Left ventricle myocardium inferior (tissue), 1 donor: ENCODE results near the gene MINDY3. TPM values are rescaled to one million over a fixed set of nuclear protein-coding genes. Genes with fewer than 3 reads are reported as not detected.

Experiments used
- DNase-seq: peaks from one replicate; pipeline ENCODE4 v3.0.0-alpha.2; 2020
- H3K27ac ChIP-seq: fragments of 200-600 bp; replicated peaks from 2 replicates; pipeline ENCODE4 v1.8.0; 2021
- H3K27me3 ChIP-seq: fragments of 200-600 bp; 2 replicates; pipeline ENCODE4 v1.8.0; 2021; ENCODE audit warnings: low read depth
- H3K36me3 ChIP-seq: fragments of 200-600 bp; 2 replicates; pipeline ENCODE4 v1.8.0; 2021
- H3K4me1 ChIP-seq: fragments of 200-600 bp; 2 replicates; pipeline ENCODE4 v1.8.0; 2021
- H3K4me3 ChIP-seq: fragments of 200-600 bp; 2 replicates; pipeline ENCODE4 v1.8.0; 2021; ENCODE audit warnings: mild to moderate bottlenecking, moderate library complexity
- H3K9me3 ChIP-seq: fragments of 200-600 bp; replicated peaks from 2 replicates; pipeline ENCODE4 v1.8.0; 2021
- intact Hi-C: fragments of 100-400 bp; cut with micrococcal nuclease; formaldehyde crosslinking; loops from one replicate; pipeline ENCODE4 v1.11.0; 2022
- total RNA-seq: library from RNA; stranded (reverse); fragmentation: NEBNext Ultra II Directional; extraction: Animal tissue kit (Norgen Biotek cat#: 25700); gene quantifications from one replicate; pipeline ENCODE4 v1.2.1, GENCODE V29; 2021
- TF ChIP-seq, protein P1 (sequence below): fragments of 200-600 bp; IDR thresholded peaks from 2 replicates; pipeline ENCODE4 v1.8.0; 2021; ENCODE audit warnings: antibody characterized with exemption, mild to moderate bottlenecking, borderline replicate concordance
- donor health status: DM: no; HTN: yes; CAD: no; lungs with severe emphysema.

Gene MINDY3
- total RNA-seq, 1 donor from 2014 or later: 22.5 TPM

DNA sequence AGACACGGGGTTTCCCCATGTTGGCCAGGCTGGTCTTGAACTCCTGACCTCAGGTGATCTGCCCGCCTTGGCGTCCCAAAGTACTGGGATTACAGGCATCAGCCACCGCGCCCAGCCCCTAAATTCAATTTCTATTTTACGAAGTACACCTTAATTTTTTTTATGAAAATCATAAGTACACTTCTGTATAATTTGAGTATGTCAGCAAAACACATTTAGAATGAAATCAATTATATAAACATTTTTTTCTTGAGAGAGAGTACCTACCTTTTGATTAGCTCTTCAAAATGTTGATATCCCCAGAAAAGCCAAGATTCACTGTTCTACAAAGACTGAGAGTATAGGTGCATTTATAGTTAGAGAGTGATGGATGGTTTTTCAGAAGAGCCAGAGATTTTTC lies 120.0 kb downstream of the MINDY3 start:
- Histone ChIP-seq H3K36me3 (no peaks in the 10 kb centered on the region), H3K4me1 (peaks cover 4% of the 10 kb centered on the region), H3K9me3 (no peaks in the 10 kb centered on the region), H3K27me3 (no peaks in the 10 kb centered on the region), H3K4me3 (no peak overlapping the region), H3K27ac (no peak overlapping the region)
- no peak for DNase-seq
- intact Hi-C loops: no loop called here
- TF ChIP-seq, protein P1, sequence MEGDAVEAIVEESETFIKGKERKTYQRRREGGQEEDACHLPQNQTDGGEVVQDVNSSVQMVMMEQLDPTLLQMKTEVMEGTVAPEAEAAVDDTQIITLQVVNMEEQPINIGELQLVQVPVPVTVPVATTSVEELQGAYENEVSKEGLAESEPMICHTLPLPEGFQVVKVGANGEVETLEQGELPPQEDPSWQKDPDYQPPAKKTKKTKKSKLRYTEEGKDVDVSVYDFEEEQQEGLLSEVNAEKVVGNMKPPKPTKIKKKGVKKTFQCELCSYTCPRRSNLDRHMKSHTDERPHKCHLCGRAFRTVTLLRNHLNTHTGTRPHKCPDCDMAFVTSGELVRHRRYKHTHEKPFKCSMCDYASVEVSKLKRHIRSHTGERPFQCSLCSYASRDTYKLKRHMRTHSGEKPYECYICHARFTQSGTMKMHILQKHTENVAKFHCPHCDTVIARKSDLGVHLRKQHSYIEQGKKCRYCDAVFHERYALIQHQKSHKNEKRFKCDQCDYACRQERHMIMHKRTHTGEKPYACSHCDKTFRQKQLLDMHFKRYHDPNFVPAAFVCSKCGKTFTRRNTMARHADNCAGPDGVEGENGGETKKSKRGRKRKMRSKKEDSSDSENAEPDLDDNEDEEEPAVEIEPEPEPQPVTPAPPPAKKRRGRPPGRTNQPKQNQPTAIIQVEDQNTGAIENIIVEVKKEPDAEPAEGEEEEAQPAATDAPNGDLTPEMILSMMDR: no peak

DNA sequence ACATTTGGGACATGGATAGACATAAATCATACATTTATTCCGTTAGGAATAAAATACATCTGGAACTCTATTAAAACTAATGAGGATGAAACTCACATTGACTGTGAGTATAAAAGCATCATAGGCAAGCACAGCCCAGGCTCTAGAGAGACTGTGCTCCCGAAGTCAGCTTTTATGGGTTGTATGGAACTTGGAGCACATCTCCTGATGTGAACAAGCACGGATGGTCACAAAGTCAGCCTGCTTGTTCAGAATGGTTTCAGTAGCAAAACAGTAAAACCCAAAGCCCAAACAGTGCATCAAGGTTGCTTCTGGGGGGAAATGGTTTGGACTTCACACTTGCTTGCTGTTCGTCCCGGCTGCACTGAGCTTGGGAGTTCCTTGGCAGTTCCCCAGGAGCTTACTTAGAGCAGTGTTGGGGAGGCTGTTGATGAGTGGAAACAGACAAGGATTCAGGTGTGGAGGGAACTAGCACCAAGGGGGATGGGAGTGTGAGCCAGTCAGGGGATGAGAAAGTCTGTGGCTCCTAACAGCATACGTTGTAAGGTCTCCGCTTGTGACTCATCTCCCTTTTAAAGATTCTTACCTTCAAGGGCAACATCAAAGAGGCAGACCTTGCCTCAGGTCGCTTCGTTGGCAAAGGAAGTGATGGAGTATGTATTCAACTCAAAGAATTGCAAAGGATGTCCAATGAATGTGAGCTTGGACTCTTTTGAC lies 120.9 kb downstream of the MINDY3 start:
- Histone ChIP-seq H3K27ac (peak overlapping the region; percentile 69), H3K4me3 (no peak overlapping the region), H3K9me3 (no peaks in the 10 kb centered on the region), H3K36me3 (no peaks in the 10 kb centered on the region), H3K27me3 (no peaks in the 10 kb centered on the region), H3K4me1 (peaks cover 4% of the 10 kb centered on the region)
- TF ChIP-seq, protein P1: no peak
- intact Hi-C loops: no loop called here
- DNase-seq: no peak

DNA sequence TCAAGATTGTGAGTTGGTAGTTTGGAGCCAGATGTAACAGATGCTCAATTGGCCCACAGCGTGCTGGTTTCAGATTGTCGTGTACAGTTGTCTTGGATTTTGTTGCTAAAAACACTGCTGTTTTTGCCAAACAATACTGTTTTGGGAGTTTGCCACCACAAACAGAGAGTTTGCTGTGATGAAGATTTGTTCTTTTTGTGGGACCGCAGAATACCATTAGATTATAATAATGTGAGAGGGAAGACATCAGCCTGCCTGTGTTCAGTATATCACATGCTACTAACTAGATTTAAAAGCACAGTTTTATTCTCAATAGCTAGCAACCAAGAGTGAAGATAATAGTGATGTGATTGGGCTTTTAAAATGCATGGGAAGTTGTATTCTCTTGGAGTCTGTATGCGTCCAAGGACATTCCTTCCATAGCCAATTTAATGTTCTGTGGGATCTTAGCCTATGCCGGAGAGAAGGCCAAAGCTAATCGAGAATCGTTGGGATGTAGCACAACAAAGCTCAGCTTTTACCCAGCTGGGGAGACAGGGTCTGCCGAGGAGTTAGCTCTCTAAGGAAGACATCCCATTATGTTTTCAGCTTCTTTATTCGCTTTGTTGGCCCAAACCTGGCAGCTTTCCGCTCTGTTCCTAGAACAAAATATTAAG lies 121.9 kb downstream of the MINDY3 start:
- Histone ChIP-seq H3K27me3 (no peaks in the 10 kb centered on the region), H3K4me3 (no peak overlapping the region), H3K9me3 (peaks cover 4% of the 10 kb centered on the region), H3K36me3 (no peaks in the 10 kb centered on the region), H3K4me1 (peaks cover 4% of the 10 kb centered on the region), H3K27ac (peak overlapping the region; percentile 69)
- intact Hi-C loops: no loop called here
- no peak for DNase-seq
- TF ChIP-seq, protein P1: no peak

DNA sequence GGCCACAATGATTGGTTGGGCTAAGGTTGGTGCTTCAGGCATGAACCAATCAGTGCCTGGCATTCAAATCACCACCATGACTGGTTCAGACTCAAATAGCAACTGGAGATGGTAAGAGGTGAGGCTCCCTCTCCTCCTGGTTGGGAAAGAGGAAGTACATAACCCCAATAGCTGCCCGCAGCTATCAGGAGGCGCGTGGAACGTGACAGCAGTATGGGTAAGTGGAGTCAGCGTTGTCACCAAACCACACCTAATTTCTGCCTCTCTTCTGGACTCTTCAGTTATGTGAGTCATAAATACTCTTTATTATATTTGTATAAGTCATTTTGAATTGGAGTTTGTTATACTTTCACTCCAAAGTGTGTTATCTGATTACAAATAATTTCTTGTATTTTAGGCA lies 122.7 kb downstream of the MINDY3 start:
- intact Hi-C loops: no loop called here
- TF ChIP-seq, protein P1: no peak
- Histone ChIP-seq H3K4me3 (no peak overlapping the region), H3K27me3 (no peaks in the 10 kb centered on the region), H3K9me3 (peaks cover 10% of the 10 kb centered on the region), H3K27ac (peak overlapping the region; percentile 17), H3K36me3 (no peaks in the 10 kb centered on the region), H3K4me1 (peaks cover 4% of the 10 kb centered on the region)
- DNase-seq: no peak

DNA sequence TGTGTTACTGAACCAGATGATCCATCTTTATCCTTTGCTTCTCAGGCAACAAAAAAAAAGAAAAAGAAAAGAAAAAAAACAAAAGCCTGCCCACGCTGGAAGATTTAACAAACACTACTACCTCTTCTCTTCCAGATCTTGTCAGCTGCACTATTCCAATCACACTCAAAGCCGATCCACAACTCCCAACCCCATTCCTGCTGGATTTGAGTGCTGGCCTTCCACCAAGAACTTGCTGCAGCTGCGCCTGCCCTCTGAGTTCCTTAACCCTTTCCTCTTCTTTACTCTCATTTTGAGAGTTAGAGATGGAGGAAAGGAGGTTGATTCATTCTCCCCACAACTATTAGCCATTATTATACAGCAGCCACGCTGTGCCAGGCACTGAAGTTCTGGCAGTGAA lies 124.5 kb downstream of the MINDY3 start:
- no peaks in the 10 kb centered on the region for H3K36me3 ChIP-seq
- H3K27me3 ChIP-seq: no peaks in the 10 kb centered on the region
- TF ChIP-seq, protein P1: no peak
- DNase-seq: no peak
- intact Hi-C loops: no loop called here
- no peak overlapping the region for H3K4me3 ChIP-seq
- H3K27ac ChIP-seq: no peak overlapping the region
- H3K9me3 ChIP-seq: peaks cover 20% of the 10 kb centered on the region
- peaks cover 4% of the 10 kb centered on the region for H3K4me1 ChIP-seq
